ENCODE data around the gene MSLN. TPM values are rescaled to one million over a fixed set of nuclear protein-coding genes. Genes with fewer than 3 reads are reported as not detected.

Gene MSLN
- total RNA-seq, 1 experiment from 2014 or later: not detected

Small RNA genes lying within 50 kb of the gene (small RNA-seq; reads per million reads assigned to genes)
- not detected for gene MIR662

Other genes starting within 250 kb of the MSLN start
- gene CAPN15, start 233.0 kb upstream of the MSLN start, total RNA-seq (2014; rRNA removed; shearing (Covaris generic); ENCODE audit: low replicate concordance): 26.7 and 51.3 TPM in 2 replicates
- gene PRR35, start 200.3 kb upstream of the MSLN start, total RNA-seq (2014; rRNA removed; shearing (Covaris generic); ENCODE audit: low replicate concordance): not detected in 2 replicates
- gene NHLRC4, start 193.7 kb upstream of the MSLN start, total RNA-seq (2014; rRNA removed; shearing (Covaris generic); ENCODE audit: low replicate concordance): 3.7 and 5.9 TPM in 2 replicates
- gene PIGQ, start 190.8 kb upstream of the MSLN start, total RNA-seq (2014; rRNA removed; shearing (Covaris generic); ENCODE audit: low replicate concordance): 35.7 and 64.3 TPM in 2 replicates
- 5.9 and 11.3 TPM in 2 replicates for gene RAB40C, start 170.7 kb upstream of the MSLN start, total RNA-seq (2014; rRNA removed; shearing (Covaris generic); ENCODE audit: low replicate concordance)
- 0.22 TPM in 1 of 2 replicates, not detected in the other for gene WFIKKN1, start 129.7 kb upstream of the MSLN start, total RNA-seq (2014; rRNA removed; shearing (Covaris generic); ENCODE audit: low replicate concordance)
- gene METTL26, start 124.4 kb upstream of the MSLN start, total RNA-seq (2014; rRNA removed; shearing (Covaris generic); ENCODE audit: low replicate concordance): 149 and 293 TPM in 2 replicates
- 41.7 and 137 TPM in 2 replicates for gene MCRIP2, start 118.9 kb upstream of the MSLN start, total RNA-seq (2014; rRNA removed; shearing (Covaris generic); ENCODE audit: low replicate concordance)
- 37.2 and 55.2 TPM in 2 replicates for gene WDR90, start 111.4 kb upstream of the MSLN start, total RNA-seq (2014; rRNA removed; shearing (Covaris generic); ENCODE audit: low replicate concordance)
- 73.8 and 114 TPM in 2 replicates for gene RHOT2, start 92.6 kb upstream of the MSLN start, total RNA-seq (2014; rRNA removed; shearing (Covaris generic); ENCODE audit: low replicate concordance)
- 3.6 and 15.2 TPM in 2 replicates for gene RHBDL1, start 85.1 kb upstream of the MSLN start, total RNA-seq (2014; rRNA removed; shearing (Covaris generic); ENCODE audit: low replicate concordance)
- 142 and 145 TPM in 2 replicates for gene STUB1, start 80.3 kb upstream of the MSLN start, total RNA-seq (2014; rRNA removed; shearing (Covaris generic); ENCODE audit: low replicate concordance)
- 27.6 and 28.1 TPM in 2 replicates for gene JMJD8, start 76.4 kb upstream of the MSLN start, total RNA-seq (2014; rRNA removed; shearing (Covaris generic); ENCODE audit: low replicate concordance)
- gene WDR24, start 70.3 kb upstream of the MSLN start, total RNA-seq (2014; rRNA removed; shearing (Covaris generic); ENCODE audit: low replicate concordance): 4.5 and 8.2 TPM in 2 replicates
- gene FBXL16, start 54.9 kb upstream of the MSLN start, total RNA-seq (2014; rRNA removed; shearing (Covaris generic); ENCODE audit: low replicate concordance): 0.48 and 2.1 TPM in 2 replicates
- 25.2 and 132 TPM in 2 replicates for gene METRN, start 45.6 kb upstream of the MSLN start, total RNA-seq (2014; rRNA removed; shearing (Covaris generic); ENCODE audit: low replicate concordance)
- 19.8 and 53.3 TPM in 2 replicates for gene ANTKMT, start 39.6 kb upstream of the MSLN start, total RNA-seq (2014; rRNA removed; shearing (Covaris generic); ENCODE audit: low replicate concordance)
- 29.4 and 110 TPM in 2 replicates for gene CCDC78, start 34.3 kb upstream of the MSLN start, total RNA-seq (2014; rRNA removed; shearing (Covaris generic); ENCODE audit: low replicate concordance)
- gene HAGHL, start 33.6 kb upstream of the MSLN start, total RNA-seq (2014; rRNA removed; shearing (Covaris generic); ENCODE audit: low replicate concordance): 57.4 and 159 TPM in 2 replicates
- 32.1 and 77.4 TPM in 2 replicates for gene CIAO3, start 19.7 kb upstream of the MSLN start, total RNA-seq (2014; rRNA removed; shearing (Covaris generic); ENCODE audit: low replicate concordance)
- 26.6 and 61.1 TPM in 2 replicates for gene RPUSD1, start 27.6 kb downstream of the MSLN start, total RNA-seq (2014; rRNA removed; shearing (Covaris generic); ENCODE audit: low replicate concordance)
- gene CHTF18, start 27.9 kb downstream of the MSLN start, total RNA-seq (2014; rRNA removed; shearing (Covaris generic); ENCODE audit: low replicate concordance): 7.9 and 35.2 TPM in 2 replicates
- not detected in 2 replicates for gene GNG13, start 40.0 kb downstream of the MSLN start, total RNA-seq (2014; rRNA removed; shearing (Covaris generic); ENCODE audit: low replicate concordance)
- gene LMF1, start 210.2 kb downstream of the MSLN start, total RNA-seq (2014; rRNA removed; shearing (Covaris generic); ENCODE audit: low replicate concordance): 12.2 and 16.7 TPM in 2 replicates
- not detected in 2 replicates for gene SOX8, start 221.0 kb downstream of the MSLN start, total RNA-seq (2014; rRNA removed; shearing (Covaris generic); ENCODE audit: low replicate concordance)